OCI-LY1 (cell line): ENCODE data around the gene SPOP.

Experiments
- H2AFZ ChIP-seq: fragments of 200-600 bp; sonication (generic), shearing (Covaris generic); 2 replicates; pipeline ENCODE4 v1.6.0; 2014; ENCODE audit warnings: antibody characterized with exemption, mild to moderate bottlenecking, low read length
- H3F3A ChIP-seq: fragments of 200-600 bp; sonication (generic), shearing (Covaris generic); 2 replicates; pipeline ENCODE4 v1.6.0; 2014; ENCODE audit warnings: mild to moderate bottlenecking, antibody characterized with exemption, low read length, moderate library complexity; ENCODE audit not compliant: insufficient read depth
- H3K27ac ChIP-seq: fragments of 200-600 bp; sonication (generic); 2 replicates; pipeline ENCODE4 v1.5.1; 2014; ENCODE audit warnings: low read length, mixed run types, mild to moderate bottlenecking, low read depth; ENCODE audit not compliant: poor library complexity, severe bottlenecking
- H3K27me3 ChIP-seq: fragments of 200-600 bp; sonication (generic); 2 replicates; pipeline ENCODE4 v1.6.0; 2014; ENCODE audit warnings: antibody characterized with exemption, mild to moderate bottlenecking, low read length, moderate library complexity; ENCODE audit not compliant: insufficient read depth
- H3K36me3 ChIP-seq: fragments of 200-600 bp; sonication (generic); 2 replicates; pipeline ENCODE4 v1.6.1; 2014; ENCODE audit warnings: mild to moderate bottlenecking, antibody characterized with exemption, low read length, moderate library complexity, mixed read lengths; ENCODE audit not compliant: insufficient read depth
- H3K4me1 ChIP-seq: fragments of 200-600 bp; sonication (generic); 2 replicates; pipeline ENCODE4 v1.5.1; 2014; ENCODE audit warnings: mild to moderate bottlenecking, low read length, moderate library complexity; ENCODE audit not compliant: insufficient read depth, severe bottlenecking
- H3K4me2 ChIP-seq: fragments of 200-600 bp; sonication (generic), shearing (Covaris generic); 2 replicates; pipeline ENCODE4 v1.6.1; 2014; ENCODE audit warnings: low read length
- H3K4me3 ChIP-seq: fragments of 200-600 bp; sonication (generic); 2 replicates; pipeline ENCODE4 v1.5.1; 2014; ENCODE audit warnings: low read length, low read depth, mild to moderate bottlenecking, mixed read lengths; ENCODE audit not compliant: poor library complexity, severe bottlenecking
- H3K79me2 ChIP-seq: fragments of 200-600 bp; shearing (Covaris generic); 2 replicates; pipeline ENCODE4 v1.6.1; 2016; ENCODE audit warnings: mixed run types, low read length, mixed read lengths; ENCODE audit not compliant: insufficient read depth
- H3K9ac ChIP-seq: fragments of 200-600 bp; sonication (generic), shearing (Covaris generic); 2 replicates; pipeline ENCODE4 v1.6.1; 2014; ENCODE audit warnings: mild to moderate bottlenecking, low read length, mixed read lengths
- H3K9me2 ChIP-seq: fragments of 200-600 bp; sonication (generic), shearing (Covaris generic); 2 replicates; pipeline ENCODE4 v1.6.1; 2014; ENCODE audit warnings: low read depth, mild to moderate bottlenecking, low read length, mixed read lengths
- H3K9me3 ChIP-seq: fragments of 200-600 bp; shearing (Covaris generic); 2 replicates; pipeline ENCODE4 v1.6.1; 2014; ENCODE audit warnings: low read length, mixed read lengths
- H4K20me1 ChIP-seq: fragments of 200-600 bp; sonication (generic), shearing (Covaris generic); 2 replicates; pipeline ENCODE4 v1.6.0; 2016; ENCODE audit warnings: mild to moderate bottlenecking, low read length; ENCODE audit not compliant: insufficient read depth
- EZH2 ChIP-seq: fragments of 200-600 bp; sonication (generic), shearing (Covaris generic); IDR thresholded peaks from 2 replicates; pipeline ENCODE4 v1.8.0; 2017; ENCODE audit warnings: borderline replicate concordance, mixed run types, mild to moderate bottlenecking, antibody characterized with exemption, low read length, moderate library complexity, mixed read lengths
- TF ChIP-seq, protein P1 (sequence below): fragments of 200-600 bp; sonication (generic), shearing (Covaris generic); IDR thresholded peaks from 2 replicates; pipeline ENCODE4 v1.5.1; 2017; ENCODE audit warnings: mild to moderate bottlenecking, antibody characterized with exemption, low read length, moderate library complexity, mixed read lengths

Gene SPOP

DNA sequence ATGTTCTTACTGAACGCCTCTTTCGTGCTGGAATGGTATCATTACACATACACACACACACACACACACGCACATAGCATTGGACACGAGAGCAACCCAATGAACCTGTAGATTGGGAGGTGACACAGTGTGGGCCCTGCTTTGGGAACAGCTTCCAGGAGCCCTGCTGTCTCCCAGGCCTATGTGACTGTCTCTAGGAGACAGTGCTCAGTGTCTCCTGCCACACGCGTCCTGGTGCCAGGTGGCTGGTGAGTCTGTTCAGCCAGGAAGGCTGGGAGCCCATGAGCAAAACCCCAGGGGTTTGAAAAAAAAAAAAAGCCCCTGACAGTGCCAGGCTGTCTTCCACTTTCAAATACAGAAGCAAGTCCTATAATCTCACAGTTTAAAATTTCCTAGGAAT is 2.4 kb upstream of the SPOP start:
- Histone ChIP-seq H3K79me2 (peaks cover 14% of the 10 kb centered on the region), H3K27me3 (no peaks in the 10 kb centered on the region), H3K4me3 (no peak overlapping the region), H3K4me2 (no peak overlapping the region), H4K20me1 (no peaks in the 10 kb centered on the region), H3F3A (peaks cover 5% of the 10 kb centered on the region; the same call in 1 of the 2 replicates), H3K4me1 (peaks cover 18% of the 10 kb centered on the region), H3K36me3 (peaks cover 4% of the 10 kb centered on the region; the same call in 1 of the 2 replicates), H3K9ac (no peak overlapping the region), H3K9me3 (no peaks in the 10 kb centered on the region), H2AFZ (no peak overlapping the region), H3K9me2 (no peaks in the 10 kb centered on the region), H3K27ac (no peak overlapping the region)
- no peak for TF ChIP-seq EZH2
- TF ChIP-seq, protein P1, sequence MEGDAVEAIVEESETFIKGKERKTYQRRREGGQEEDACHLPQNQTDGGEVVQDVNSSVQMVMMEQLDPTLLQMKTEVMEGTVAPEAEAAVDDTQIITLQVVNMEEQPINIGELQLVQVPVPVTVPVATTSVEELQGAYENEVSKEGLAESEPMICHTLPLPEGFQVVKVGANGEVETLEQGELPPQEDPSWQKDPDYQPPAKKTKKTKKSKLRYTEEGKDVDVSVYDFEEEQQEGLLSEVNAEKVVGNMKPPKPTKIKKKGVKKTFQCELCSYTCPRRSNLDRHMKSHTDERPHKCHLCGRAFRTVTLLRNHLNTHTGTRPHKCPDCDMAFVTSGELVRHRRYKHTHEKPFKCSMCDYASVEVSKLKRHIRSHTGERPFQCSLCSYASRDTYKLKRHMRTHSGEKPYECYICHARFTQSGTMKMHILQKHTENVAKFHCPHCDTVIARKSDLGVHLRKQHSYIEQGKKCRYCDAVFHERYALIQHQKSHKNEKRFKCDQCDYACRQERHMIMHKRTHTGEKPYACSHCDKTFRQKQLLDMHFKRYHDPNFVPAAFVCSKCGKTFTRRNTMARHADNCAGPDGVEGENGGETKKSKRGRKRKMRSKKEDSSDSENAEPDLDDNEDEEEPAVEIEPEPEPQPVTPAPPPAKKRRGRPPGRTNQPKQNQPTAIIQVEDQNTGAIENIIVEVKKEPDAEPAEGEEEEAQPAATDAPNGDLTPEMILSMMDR = no peak

DNA sequence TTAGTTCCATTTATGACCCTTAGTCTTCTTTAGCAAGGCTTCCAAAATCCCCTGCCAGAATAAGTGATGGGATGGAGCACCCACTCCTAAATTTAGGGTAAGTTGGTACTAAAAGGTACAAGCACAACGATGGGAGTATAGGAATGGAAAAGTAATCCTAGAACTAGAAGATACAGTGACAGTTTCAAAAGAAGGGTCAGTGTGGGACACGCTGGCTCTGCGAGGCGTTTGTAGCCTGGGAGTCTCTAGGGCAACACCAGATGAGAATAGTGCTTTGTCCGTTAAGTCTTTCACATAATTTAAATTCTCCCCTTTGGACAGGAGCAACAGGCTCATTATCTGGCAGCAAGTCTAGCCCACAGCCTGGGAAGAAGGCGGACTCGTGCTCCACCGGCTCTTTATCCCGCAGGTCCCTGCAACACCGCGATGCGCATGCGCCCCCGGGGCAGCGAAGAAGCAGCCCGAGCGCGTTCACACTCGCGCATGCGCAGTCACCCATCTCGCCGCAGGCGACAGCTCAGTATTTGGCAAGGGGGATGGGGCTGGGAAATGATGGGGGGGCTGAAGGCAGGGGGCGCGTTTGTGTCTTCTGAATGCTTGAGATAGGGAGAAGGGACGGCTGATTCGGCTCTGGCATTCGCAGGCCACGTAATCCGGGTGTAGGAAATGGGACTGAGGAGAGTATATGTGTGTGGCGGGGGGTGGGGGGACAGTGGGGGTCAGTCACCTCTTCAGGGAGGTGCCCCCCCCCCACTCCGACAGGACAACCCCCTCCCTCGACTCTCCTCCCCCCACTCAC is 564 bp downstream of the SPOP start:
- H3K36me3 ChIP-seq = peaks cover 19% of the 10 kb centered on the region; the same call in 1 of the 2 replicates
- H3K4me3 ChIP-seq = peak overlapping the region; percentile 71
- peak overlapping the region; percentile 99 for H3K4me2 ChIP-seq
- H3K79me2 ChIP-seq = peaks cover 41% of the 10 kb centered on the region
- H3K27ac ChIP-seq = peak overlapping the region; percentile 86
- peak overlapping the region; percentile 78 for H3K9ac ChIP-seq
- H3K9me2 ChIP-seq = no peaks in the 10 kb centered on the region
- H4K20me1 ChIP-seq = peaks cover 3% of the 10 kb centered on the region; the same call in 1 of the 2 replicates
- peaks cover 25% of the 10 kb centered on the region for H3K4me1 ChIP-seq
- TF ChIP-seq EZH2 = no peak
- TF ChIP-seq, protein P1 = peak; percentile 11; the same call in 1 of the 2 replicates
- peaks cover 5% of the 10 kb centered on the region; the same call in 1 of the 2 replicates for H3F3A ChIP-seq
- no peaks in the 10 kb centered on the region for H3K9me3 ChIP-seq
- no peaks in the 10 kb centered on the region for H3K27me3 ChIP-seq
- no peak overlapping the region for H2AFZ ChIP-seq

DNA sequence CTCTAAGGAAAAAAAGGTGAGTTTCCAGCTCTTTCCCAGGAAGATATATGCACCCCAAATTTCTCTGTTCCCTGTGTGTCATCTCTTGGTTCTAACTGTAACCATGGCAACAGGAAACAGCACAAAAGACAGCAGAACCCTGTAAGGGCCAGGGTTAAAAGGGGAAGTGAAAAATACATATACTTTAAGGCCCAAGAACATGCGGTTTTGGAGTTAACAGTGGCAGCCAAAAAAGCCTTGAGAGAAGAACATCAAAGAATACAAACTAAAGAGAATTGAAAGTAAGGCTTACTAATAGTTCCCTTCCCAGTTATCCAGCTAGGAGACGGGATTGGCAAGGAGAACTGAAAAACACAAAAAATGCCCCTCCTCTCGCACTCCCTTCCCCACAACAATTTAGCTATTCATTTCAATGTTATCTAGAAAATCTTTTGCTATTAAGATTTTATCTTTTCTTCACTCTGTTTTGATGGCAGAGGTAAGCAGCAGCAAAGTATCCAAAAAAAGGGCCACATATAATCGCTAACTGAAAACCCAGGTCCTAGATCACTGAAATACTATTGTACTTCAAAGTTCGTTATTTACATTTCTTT is 1.5 kb downstream of the SPOP start:
- peak overlapping the region; percentile 71 for H3K4me3 ChIP-seq
- H3K9me2 ChIP-seq = no peaks in the 10 kb centered on the region
- H3F3A ChIP-seq = peaks cover 5% of the 10 kb centered on the region; the same call in 1 of the 2 replicates
- H3K4me1 ChIP-seq = peaks cover 27% of the 10 kb centered on the region
- H3K27ac ChIP-seq = peak overlapping the region; percentile 86
- peak overlapping the region; percentile 78 for H3K9ac ChIP-seq
- H3K27me3 ChIP-seq = no peaks in the 10 kb centered on the region
- H4K20me1 ChIP-seq = peaks cover 3% of the 10 kb centered on the region; the same call in 1 of the 2 replicates
- H3K36me3 ChIP-seq = peaks cover 19% of the 10 kb centered on the region; the same call in 1 of the 2 replicates
- H3K9me3 ChIP-seq = no peaks in the 10 kb centered on the region
- H3K4me2 ChIP-seq = peak overlapping the region; percentile 99
- TF ChIP-seq EZH2 = no peak
- TF ChIP-seq, protein P1 = no peak
- no peak overlapping the region for H2AFZ ChIP-seq
- H3K79me2 ChIP-seq = peaks cover 48% of the 10 kb centered on the region
